Measurements from ENCODE around the gene VSTM2B.
"Not testable (repeated sequence)": the region's sequence is repeated elsewhere in the genome, so short reads cannot be mapped to it uniquely, and the experiment has no call there.

Gene VSTM2B

DNA sequence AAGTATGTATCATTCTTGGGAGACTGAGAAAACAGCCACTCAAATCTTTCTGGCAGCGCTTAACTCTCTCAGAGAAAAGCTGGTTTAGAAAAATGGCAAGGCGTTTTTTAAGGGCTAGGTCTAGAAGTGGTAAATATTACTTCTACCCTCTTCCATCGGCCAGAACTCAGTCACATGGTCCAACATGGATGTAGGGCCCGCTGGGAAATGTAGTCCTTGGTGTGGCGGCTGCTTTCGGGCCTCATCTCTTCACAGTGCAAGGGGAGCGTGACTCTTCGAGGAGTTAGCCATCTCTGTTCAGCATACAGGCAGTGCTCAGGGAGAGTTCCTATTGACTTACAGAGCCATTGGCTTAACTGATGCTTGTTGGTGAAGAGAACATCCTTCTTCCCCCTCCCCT, 6.3 kb downstream of the VSTM2B start:
- no peak for DNase-seq

- no peak for DNase-seq
Measured at GRCh38 chr19:29532956-29533355, 7.2 kb downstream of the VSTM2B start.

GRCh38 chr19:29533578-29534544, 8.1 kb downstream of the VSTM2B start:
- DNase-seq: no peak

GRCh38 chr19:29535214-29535831, 9.5 kb downstream of the VSTM2B start:
- DNase-seq: no peak

- no peak for DNase-seq
Measured at GRCh38 chr19:29535984-29536508, 10.3 kb downstream of the VSTM2B start.

DNA sequence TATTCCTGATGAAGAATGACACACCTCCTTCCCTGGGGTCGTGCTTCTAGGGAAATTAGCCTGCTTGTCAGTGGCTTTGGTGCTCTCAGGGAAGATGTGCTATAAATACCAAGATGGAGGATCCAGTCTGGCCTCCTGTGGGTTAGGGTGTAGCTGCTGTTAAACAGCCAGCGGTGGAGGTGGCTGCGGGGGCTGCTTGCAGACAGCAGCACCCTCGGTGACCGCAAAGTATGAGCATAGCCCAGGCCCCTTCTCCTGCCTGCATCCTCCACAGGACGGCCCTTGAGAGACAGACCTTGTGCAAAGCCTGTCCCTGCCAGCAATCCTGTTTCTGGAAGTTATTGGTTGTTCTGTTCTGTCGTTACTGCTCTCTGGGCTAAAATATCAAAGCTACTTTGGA, 11.4 kb downstream of the VSTM2B start:
- no peak for DNase-seq

DNA sequence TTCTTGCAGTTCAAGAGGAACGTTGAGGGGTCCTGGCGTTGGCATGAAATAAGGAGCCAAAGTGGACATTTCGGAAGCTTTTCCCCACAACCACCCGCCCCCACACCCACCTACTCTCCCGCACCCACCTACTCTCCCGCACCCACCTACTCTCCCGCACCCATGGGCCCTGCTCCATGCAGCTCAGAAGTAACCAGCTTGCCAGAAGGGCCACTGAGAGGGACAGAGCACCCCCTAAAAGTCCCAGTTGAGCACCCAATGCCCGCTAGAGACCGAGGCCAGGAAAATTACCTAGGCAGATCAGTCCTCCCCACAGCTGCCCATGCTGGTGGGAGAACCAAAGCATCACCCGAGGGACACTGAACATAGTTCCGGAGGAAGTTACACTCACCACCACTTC, 11.8 kb downstream of the VSTM2B start:
- no peak for DNase-seq

GRCh38 chr19:29538146-29538545, 12.4 kb downstream of the VSTM2B start:
- no peak for DNase-seq

- no peak for DNase-seq
Measured at GRCh38 chr19:29538651-29539050, 12.9 kb downstream of the VSTM2B start.

DNA sequence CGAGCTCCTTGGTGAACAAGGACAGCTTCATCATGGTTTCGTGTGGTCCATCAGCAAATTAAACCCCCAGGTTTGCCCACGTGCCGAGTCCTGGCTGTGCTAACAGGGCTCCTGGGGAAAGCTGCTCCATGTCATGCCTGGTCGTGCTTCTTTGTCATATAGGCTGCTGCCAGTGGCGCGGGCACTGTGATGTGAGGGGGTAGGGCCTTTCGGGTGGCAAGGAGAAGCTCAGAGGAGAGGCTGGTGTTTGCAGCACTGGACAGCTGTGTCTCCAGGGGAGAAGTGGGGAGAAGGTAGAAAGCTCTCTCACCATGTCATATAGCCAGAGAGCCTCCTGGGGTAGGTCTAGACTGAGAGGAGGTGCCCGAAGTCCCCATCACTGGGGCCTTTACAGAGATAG, 13.3 kb downstream of the VSTM2B start:
- DNase-seq: no peak

DNA sequence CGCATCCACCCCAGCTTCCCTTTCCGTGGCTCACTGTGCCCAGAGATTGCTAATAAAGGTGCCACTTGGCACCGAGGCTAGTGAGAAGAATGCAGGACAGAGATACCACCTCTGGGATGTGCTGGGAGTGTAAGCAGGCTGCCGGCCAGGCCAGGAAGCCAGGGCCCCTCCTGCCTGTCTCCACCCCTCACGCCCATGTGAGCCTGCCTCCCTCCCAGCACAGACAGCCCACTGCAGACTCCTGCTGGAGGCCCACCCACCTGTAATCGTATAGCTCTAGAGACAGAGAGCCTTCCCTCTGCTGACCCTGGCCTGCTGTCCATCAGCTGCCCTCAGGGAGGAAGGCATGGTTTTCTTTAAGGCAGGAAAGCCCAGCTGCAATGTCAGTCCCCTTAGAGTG, 13.9 kb downstream of the VSTM2B start:
- DNase-seq: no peak

GRCh38 chr19:29540114-29540513, 14.3 kb downstream of the VSTM2B start:
- no peak for DNase-seq

DNA sequence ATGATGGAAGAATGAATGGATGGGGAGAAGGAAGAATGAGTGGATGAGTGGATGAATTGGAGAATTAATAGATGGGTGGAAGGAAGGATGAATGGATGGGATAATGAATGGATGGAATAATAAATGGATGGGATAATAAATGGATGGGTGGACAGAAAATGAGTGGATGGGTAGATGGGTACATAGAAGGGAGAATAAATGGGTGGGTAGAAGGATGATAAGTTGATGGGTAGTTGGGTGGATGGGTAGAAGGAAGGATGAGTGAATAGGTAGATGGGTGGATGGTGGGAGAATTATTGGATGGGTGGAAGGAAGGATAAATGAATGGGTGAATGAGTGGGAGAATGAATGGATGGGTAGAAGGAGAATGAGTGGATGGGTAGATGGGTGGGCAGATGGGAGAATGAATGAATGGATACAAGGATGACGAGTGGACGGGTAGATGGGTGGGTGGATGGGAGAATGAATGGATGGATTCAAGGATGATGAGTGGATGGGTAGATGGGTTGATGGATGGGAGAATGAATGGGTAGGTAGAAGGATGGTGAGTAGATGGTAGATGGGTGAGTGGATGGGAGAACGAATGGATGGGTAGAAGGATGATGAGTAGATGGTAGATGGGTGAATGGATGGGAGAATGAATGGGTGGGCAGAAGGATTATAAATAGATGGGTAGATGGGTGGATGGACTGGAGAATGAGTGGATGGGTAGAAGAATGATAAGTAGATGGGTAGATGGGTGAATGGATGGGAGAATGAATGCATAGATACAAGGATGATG, 15.9 kb downstream of the VSTM2B start:
- no peak for DNase-seq

GRCh38 chr19:29542327-29542726, 16.5 kb downstream of the VSTM2B start:
- no peak for DNase-seq

DNA sequence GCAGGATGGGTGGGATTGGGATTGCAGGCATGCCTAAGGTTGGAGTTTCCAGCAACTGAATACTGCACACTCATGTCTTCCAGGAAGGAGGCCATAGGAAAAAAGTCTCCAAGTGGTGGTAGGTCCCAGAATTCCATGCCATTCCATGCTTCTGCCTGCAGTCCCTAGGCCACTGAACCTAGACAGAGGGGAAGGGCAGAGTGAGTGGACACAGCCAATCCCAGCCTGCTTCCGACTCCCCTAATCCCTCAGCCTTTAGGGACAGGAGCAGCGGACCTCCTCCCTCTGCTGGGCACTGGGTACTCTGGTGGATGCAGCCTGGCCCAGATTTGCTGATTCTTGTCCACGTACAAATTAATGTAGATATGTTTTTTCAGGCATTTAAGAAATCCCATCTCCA, 17.0 kb downstream of the VSTM2B start:
- DNase-seq: no peak

GRCh38 chr19:29543381-29543780, 17.6 kb downstream of the VSTM2B start:
- DNase-seq: no peak

- DNase-seq: no peak
Measured at GRCh38 chr19:29544656-29545360, 19.0 kb downstream of the VSTM2B start.

GRCh38 chr19:29545447-29545846, 19.7 kb downstream of the VSTM2B start:
- DNase-seq: not testable (repeated sequence)

DNA sequence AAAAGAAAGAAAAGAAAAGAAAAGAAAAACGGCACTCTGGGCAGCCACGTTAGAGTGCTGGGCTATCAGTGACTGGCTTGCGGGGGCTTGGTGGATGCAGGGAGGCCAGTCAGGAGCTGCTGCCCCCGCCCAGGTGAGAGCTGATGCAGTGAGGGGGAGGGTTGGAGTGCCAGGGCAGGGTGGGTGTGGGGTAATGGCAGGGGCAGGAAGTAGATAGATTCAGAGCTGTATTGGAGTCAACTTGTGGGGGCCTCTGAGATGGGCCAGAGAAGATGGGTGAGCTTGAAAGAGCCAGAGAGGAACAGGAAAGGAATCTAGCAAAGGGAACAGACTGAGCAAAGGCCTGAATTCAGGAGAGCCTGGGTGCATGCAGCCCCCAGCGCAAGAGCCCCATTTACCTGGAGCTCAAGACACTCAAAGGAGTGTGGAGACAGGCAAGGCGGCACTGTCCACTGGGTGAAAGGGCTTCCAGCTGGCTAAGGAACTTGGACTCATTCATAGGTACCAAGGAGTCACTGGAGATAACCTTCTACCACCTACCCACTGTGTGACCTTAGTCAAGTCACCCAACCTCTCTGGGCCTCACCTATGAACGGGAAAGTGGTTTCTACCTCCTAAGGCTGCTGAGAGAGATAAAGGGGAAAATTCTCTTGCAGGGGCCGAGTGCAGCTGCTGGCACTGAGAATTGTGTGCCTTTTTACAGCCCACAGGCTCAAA, 20.2 kb downstream of the VSTM2B start:
- DNase-seq: no peak

- no peak for DNase-seq
Measured at GRCh38 chr19:29546583-29547190, 20.9 kb downstream of the VSTM2B start.

GRCh38 chr19:29547361-29547960, 21.7 kb downstream of the VSTM2B start:
- DNase-seq: no peak
